GM06990 (cell line): ENCODE measurements around the gene TBC1D5.

Experiments
- DNase-seq: peaks from one replicate; pipeline ENCODE4 v3.0.0-alpha.2; 2011; ENCODE audit not compliant: insufficient read length; ENCODE audit errors: extremely low read depth
- H3K27me3 ChIP-seq: replicated peaks from 2 replicates; pipeline ENCODE4 v1.6.0; 2011; ENCODE audit warnings: low read length; ENCODE audit not compliant: control insufficient read depth, insufficient read depth
- H3K36me3 ChIP-seq: 2 replicates; pipeline ENCODE4 v1.5.1; 2011; ENCODE audit warnings: low read length; ENCODE audit not compliant: control insufficient read depth, insufficient read depth
- H3K4me3 ChIP-seq: replicated peaks from 2 replicates; pipeline ENCODE4 v1.5.1; 2011; ENCODE audit warnings: low read depth, mild to moderate bottlenecking, control low read depth, low read length
- TF ChIP-seq, protein P1 (sequence below): IDR thresholded peaks from 2 replicates; pipeline ENCODE4 v1.5.1; 2011; ENCODE audit warnings: low read length, control low read depth, mild to moderate bottlenecking, inconsistent platforms; ENCODE audit not compliant: insufficient read depth, poor library complexity, severe bottlenecking

TBC1D5 gene

DNA sequence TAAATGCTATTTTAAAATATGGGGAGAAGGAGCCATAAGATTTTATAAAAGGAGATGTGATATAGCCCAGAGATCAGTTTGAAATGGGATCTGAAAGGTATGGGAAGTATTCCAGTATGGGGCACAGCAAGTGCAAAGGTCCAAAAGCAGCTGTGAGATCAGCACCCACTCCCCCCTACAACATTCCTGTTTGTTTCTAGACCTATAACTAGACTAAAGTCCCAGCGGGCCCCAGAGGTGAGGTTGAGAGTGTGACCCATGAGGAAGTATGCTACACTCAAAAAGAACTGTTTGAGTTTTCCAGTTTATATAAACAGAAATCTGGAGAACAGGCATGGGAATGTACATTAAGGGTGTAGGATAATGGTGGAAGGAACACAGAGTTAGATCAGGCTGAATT lies 152.5 kb downstream of the TBC1D5 start:
- DNase-seq: no peak
- H3K27me3 ChIP-seq: no peaks in the 10 kb centered on the region
- H3K36me3 ChIP-seq: no peaks in the 10 kb centered on the region; the same call in 1 of the 2 replicates
- no peak overlapping the region for H3K4me3 ChIP-seq
- TF ChIP-seq, protein P1, sequence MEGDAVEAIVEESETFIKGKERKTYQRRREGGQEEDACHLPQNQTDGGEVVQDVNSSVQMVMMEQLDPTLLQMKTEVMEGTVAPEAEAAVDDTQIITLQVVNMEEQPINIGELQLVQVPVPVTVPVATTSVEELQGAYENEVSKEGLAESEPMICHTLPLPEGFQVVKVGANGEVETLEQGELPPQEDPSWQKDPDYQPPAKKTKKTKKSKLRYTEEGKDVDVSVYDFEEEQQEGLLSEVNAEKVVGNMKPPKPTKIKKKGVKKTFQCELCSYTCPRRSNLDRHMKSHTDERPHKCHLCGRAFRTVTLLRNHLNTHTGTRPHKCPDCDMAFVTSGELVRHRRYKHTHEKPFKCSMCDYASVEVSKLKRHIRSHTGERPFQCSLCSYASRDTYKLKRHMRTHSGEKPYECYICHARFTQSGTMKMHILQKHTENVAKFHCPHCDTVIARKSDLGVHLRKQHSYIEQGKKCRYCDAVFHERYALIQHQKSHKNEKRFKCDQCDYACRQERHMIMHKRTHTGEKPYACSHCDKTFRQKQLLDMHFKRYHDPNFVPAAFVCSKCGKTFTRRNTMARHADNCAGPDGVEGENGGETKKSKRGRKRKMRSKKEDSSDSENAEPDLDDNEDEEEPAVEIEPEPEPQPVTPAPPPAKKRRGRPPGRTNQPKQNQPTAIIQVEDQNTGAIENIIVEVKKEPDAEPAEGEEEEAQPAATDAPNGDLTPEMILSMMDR: no peak

DNA sequence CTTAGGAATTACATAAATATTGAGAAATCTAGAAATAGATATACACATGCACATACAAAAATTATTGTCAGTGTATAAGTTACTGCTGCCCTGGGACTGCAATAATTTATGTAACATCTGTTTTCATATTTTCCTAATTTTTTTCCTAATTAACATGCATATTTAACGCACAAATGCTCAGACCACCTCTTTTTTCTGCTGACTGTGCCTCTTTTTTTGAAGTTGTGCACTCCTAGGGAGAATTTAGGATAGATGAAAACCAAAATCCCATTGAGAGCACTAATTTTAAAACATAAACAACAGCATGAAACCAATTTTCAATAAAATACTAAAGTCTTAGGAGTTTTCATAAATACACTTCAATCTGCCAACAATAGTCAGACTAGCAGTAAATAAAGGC lies 154.0 kb downstream of the TBC1D5 start:
- TF ChIP-seq, protein P1: no peak
- Histone ChIP-seq H3K4me3 (no peak overlapping the region), H3K27me3 (no peaks in the 10 kb centered on the region), H3K36me3 (no peaks in the 10 kb centered on the region; the same call in none of the 2 replicates)
- DNase-seq: no peak

DNA sequence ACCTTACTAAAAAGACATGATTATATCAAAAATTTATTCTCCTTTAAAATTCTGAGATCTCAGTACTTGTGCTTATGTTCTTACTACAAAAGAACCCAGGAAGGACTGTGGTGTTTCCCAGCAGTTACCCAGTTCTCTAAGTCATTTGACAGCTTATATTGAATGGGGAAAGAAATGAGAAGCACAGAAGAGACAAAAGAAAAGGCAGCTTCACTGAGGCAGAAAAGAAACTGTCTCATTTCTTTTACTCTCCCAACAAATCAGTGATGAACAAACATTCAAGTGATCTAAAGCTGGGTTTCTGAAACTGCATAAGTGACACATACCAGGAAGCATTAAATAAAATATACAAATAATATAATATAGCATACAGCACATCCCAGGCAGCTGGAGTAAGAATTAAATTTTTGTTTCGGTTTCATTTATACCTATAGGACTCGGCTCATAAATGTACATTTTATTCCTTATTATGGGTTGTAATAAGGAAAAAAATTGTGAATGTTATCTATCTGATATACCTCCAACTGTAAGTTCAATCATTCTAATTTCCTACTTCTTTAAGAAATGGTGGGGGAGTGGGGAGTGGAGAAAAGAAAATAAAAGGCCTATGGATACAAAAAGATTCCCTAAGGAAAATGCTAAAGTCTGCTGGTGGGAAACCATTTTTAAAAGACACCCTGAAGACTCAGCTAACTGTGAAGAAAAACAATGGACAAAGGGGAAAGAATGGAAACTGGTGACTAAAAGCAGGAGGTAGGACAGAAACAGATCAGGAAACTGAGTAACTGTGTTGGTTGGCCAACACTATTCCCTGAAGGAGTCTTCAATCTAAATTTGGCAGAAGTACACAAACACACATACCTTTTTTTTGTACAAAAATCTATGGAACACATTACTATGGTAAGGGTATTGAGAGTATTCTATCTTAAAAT lies 156.8 kb downstream of the TBC1D5 start:
- DNase-seq: no peak
- H3K4me3 ChIP-seq: no peak overlapping the region
- no peaks in the 10 kb centered on the region for H3K27me3 ChIP-seq
- TF ChIP-seq, protein P1: no peak
- H3K36me3 ChIP-seq: no peaks in the 10 kb centered on the region; the same call in 1 of the 2 replicates

DNA sequence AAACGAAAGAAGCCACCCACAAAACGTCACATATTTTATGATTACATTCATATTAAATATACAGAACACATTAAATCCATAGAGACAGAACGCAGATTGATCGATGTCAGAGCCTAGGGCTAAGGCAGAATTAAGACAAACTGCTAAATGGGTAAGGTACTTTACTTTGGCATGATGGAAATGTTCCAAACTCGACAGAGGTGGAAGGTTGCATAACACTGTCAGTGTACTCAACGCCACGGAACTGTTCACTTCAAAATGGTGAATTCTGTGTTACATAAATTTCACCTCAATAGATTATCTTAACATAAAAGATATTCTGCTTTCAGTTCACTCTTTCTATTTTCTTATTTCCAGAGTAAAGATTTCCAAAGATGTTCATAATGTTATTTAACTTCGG lies 158.4 kb downstream of the TBC1D5 start:
- no peak overlapping the region for H3K4me3 ChIP-seq
- no peaks in the 10 kb centered on the region for H3K27me3 ChIP-seq
- H3K36me3 ChIP-seq: no peaks in the 10 kb centered on the region; the same call in 1 of the 2 replicates
- TF ChIP-seq, protein P1: no peak
- DNase-seq: no peak

DNA sequence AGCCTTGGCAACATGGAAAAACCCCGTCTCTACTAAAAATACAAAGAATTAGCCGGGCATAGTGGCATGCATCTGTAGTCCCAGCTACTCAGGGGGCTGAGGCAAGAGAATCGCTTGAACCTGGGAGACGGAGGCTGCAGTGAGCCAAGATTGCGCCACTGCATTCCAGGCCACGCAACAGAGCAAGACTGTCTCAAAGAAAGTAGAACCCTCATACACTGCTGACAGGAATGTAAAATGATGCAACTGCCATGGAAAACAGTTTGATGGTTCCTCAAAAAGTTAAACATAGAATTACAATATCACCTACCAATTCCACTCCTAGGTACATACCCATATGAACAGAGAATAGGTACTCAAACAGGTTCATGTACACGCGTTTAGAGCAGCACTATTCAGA lies 158.9 kb downstream of the TBC1D5 start:
- no peak overlapping the region for H3K4me3 ChIP-seq
- TF ChIP-seq, protein P1: no peak
- H3K36me3 ChIP-seq: no peaks in the 10 kb centered on the region; the same call in 1 of the 2 replicates
- no peak for DNase-seq
- no peaks in the 10 kb centered on the region for H3K27me3 ChIP-seq
